Cardiac fibroblast (primary cell): ENCODE data around the gene FBXW12.

Experiments used
- DNase-seq, 2 donors: peaks; one replicate each; pipeline versions ENCODE4 v3.0.0 to v3.0.0-alpha.2; 2010; ENCODE audit warnings: low read depth in 2 of 2
- H3K4me3 ChIP-seq, 2 donors: replicated peaks in 1 of 2; 1 replicate in 1 of 2; 2 replicates in 1 of 2; pipeline ENCODE4 v1.5.1; 2011; ENCODE audit warnings: low read depth in 2 of 2, low read length in 2 of 2, mild to moderate bottlenecking in 2 of 2, moderate library complexity in 1 of 2
- TF ChIP-seq, protein P1 (sequence below): IDR thresholded peaks from one replicate; pipeline ENCODE4 v1.5.1; 2011; ENCODE audit warnings: low read depth, mild to moderate bottlenecking, low read length, inconsistent platforms

FBXW12 gene

DNA sequence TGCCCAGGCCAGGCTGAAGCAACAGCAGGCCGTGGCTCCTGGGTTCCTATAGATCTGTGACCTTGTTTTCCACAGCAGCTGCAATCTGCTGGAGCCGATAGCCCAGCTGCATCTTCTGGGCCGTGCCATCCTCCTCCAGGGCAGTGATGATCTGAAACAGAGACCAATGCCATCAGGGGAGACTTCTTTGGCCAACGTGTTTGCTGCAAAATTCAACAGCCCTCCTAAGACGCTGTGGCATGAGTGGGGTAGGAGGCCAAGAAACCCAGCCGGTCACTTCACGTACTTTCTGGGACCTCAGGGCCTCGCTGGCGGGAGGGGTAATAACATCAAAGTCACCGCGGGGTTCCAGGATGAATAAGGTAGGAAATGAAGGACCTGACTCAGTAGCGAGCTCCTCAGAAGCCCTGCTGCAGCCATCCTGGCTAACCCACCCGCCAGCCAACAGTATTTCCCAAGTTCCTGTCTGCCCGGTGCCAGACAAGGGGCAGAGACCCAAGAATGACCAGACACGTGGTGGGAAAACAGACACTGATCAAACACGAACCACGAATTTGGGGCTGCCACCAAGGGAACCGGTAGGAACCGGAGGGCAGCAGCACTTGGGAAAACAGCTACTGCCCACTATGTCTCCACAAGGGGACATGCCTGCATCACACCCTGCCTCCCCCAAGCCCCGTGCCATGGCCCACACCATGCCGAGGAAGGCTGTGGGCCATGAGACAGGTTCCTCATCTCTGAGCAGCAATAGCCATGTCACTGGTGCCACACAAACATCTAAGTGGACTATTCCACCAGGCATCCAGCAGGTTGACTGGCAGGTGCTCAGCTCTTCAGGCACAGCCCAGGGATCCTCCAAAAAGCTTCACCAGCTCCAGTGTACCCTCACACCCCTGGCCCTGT is 32.7 kb downstream of the FBXW12 start:
- DNase-seq = no peak
- H3K4me3 ChIP-seq = no peak overlapping the region
- TF ChIP-seq, protein P1, sequence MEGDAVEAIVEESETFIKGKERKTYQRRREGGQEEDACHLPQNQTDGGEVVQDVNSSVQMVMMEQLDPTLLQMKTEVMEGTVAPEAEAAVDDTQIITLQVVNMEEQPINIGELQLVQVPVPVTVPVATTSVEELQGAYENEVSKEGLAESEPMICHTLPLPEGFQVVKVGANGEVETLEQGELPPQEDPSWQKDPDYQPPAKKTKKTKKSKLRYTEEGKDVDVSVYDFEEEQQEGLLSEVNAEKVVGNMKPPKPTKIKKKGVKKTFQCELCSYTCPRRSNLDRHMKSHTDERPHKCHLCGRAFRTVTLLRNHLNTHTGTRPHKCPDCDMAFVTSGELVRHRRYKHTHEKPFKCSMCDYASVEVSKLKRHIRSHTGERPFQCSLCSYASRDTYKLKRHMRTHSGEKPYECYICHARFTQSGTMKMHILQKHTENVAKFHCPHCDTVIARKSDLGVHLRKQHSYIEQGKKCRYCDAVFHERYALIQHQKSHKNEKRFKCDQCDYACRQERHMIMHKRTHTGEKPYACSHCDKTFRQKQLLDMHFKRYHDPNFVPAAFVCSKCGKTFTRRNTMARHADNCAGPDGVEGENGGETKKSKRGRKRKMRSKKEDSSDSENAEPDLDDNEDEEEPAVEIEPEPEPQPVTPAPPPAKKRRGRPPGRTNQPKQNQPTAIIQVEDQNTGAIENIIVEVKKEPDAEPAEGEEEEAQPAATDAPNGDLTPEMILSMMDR = no peak

DNA sequence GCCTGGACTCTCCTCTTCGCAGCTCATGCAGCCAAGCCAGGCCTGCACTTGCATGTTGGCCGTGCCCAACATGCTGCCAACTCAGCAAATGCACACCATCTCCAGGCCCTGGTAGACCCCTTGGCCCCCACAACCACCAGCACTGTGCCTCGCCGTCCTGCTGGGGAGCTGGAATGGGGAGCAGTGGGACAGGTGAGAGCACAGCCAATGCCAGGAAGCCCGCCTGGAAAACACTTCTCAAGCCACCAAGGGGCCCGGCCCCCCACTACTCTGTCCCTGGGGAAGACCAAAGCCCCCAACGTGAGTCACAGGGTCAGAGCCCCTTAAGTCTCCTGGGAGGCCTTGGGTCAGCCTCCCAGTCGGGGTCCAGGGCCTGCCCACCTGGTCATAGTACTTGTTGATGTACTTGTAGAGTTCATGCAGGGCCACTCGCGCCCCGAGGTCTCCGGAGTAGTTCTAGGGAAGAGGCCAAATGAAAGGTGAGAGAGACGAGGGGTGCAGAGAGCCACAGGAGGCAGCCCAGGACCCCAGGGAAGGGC is 33.4 kb downstream of the FBXW12 start:
- no peak overlapping the region for H3K4me3 ChIP-seq
- DNase-seq = no peak

DNA sequence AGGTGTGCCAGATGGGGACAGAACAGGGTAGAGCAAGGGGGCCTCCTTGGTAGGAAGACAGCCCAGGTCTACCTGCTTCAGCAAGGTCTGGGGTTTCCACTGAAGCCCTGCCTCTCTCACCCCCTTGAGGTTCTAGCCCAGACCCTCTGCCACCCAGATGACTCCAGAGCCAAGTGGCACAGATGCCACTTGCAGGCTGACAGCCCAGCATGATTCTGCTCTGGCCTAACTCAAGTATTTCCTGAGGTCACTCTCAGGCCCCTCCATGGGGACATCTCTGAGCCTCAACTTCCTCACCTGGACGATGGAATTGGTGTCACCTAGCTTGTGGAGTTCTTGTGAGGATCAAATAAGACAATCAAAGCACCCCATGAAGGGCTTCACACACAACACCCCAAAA is 34.0 kb downstream of the FBXW12 start:
- TF ChIP-seq, protein P1 = no peak
- no peak overlapping the region for H3K4me3 ChIP-seq
- no peak for DNase-seq

More for the DNA sequence above, 33.4 kb downstream of the FBXW12 start:
- TF ChIP-seq, protein P1 = no peak

DNA sequence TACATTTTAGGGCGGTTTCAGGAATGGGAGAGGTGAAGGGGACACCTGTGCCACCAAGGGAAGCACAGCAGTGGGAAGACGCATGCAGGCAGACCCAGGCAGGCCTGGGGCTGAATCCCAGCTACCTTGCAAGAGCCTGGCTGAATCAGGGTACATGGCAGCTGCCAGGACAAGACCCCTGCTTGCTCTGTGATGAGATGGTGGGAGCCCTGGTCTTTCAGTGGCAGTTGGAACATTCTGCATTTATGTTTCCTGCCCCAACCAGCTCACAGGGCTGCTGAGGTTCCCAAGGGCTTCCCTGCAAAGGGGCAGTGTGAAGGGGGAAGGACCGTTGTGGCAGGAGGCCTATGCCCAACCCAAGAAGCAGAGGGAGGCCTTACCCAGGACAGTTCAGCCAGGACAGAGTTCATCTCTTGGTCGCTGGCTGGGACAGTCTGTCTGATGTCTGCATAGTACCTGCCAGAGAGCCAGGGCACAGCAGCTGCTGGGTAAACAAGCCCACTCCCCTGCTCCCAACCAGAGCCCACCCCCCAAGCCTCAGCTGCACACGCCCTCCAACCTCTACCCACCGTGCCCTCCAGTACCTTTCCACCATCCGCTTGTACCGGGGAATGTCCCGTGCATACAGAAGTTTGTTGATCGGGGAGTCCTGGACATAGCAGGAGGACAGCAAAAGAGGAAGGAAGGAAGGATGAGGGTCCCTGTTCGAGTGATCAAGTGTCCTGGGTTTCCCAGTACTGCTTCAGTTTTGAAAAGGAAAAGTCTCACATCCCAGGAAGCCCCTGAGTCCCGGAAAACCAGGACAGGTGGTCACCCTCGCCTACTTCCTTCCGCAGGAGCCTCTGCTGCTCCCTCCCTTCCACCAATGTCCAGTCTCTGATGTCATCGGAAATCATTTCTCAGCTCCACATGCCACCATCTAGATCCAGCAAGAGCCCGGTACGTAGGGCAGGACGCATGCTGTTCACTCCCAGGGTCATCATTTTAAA is 34.7 kb downstream of the FBXW12 start:
- TF ChIP-seq, protein P1 = no peak
- no peak for DNase-seq
- H3K4me3 ChIP-seq = no peak overlapping the region

DNA sequence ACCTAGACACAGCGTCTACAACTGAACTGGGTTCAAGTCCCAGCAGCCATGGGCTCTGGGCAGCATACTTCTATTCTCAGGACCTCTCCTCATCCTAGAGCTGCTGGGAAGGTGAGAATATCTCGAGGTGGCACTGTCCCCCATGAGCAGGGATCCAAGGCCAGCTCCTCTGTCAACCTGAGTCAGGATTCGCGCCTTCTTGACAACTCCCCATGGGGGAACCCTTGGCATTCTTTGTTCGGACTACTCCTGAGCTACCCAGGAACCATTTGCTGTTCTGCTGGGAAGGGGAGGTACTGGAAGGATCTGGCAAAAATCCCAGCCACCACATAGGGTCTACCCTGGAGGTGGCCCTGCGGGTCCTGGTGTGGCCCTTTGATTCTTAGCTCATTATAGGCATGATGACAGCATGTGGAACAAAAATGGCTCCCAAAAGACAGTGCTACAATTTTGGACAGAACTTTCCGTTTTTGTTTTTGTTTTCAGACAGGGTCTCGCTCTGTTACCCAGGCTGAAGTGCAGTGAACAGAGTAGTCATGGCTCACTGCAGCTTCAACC is 35.6 kb downstream of the FBXW12 start:
- no peak overlapping the region for H3K4me3 ChIP-seq
- no peak for DNase-seq
- TF ChIP-seq, protein P1 = no peak

DNA sequence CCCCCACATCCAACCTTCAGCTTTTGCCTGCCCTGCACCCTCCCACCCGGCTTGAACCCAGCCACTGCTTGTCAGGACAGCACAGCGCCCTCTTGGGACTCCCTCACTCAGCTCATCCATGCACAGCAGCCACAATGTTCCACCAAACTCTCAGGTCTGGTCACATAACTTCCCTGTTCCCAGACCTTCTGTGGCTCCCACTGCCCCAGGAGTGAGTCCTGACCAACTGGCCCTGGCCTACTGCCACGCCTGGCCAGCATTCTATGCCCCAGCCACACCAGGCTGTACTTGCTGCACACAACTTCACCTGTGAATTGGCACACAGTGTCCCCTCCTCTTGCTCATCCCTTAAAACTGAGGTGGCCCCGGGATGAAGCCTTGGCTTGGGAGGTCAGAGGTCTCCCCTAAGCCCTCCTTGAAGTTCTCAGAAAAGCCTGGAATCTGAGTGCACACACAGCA is 36.8 kb downstream of the FBXW12 start:
- DNase-seq = no peak
- TF ChIP-seq, protein P1 = no peak
- no peak overlapping the region for H3K4me3 ChIP-seq
